ENCODE results near the gene ALX1. TPM values are rescaled to one million over a fixed set of nuclear protein-coding genes. Genes with fewer than 3 reads are reported as not detected.
A peak's percentile ranks its signal among the peaks of the same experiment; 100 is the strongest.

ALX1 gene
- total RNA-seq, 1 experiment from 2014 or later = not detected

GRCh38 chr12:85280984-85281630, 1.1 kb downstream of the ALX1 start:
- Histone ChIP-seq H2AFZ (peak overlapping the region; percentile 68), H3K36me3 (ENCODE audit: low read depth) (no peaks in the 10 kb centered on the region), H3K27me3 (ENCODE audit: insufficient read depth, low read depth) (no peaks in the 10 kb centered on the region), H3K9me2 (ENCODE audit: insufficient read depth) (peaks cover 2% of the 10 kb centered on the region; the same call in 1 of the 2 replicates), H3K79me2 (ENCODE audit: low read depth) (no peaks in the 10 kb centered on the region), H3K4me1 (replicated peaks; ENCODE audit: insufficient read depth) (no peaks in the 10 kb centered on the region), H3K9me3 (ENCODE audit: insufficient read depth, low read depth) (no peaks in the 10 kb centered on the region), H3F3A (ENCODE audit: insufficient read depth, low read depth) (no peaks in the 10 kb centered on the region), H4K20me1 (ENCODE audit: insufficient read depth) (no peaks in the 10 kb centered on the region), H3K4me3 (peak overlapping the region; percentile 45; the same call in 1 of the 2 replicates), H3K27ac (no peak overlapping the region), H3K4me2 (peak overlapping the region; percentile 63)
- no peak for DNase-seq
- ChIA-PET CTCF (no interaction called here), POLR2A (ENCODE audit: unreplicated experiment) (no interaction called here)
- TF ChIP-seq, protein P1, sequence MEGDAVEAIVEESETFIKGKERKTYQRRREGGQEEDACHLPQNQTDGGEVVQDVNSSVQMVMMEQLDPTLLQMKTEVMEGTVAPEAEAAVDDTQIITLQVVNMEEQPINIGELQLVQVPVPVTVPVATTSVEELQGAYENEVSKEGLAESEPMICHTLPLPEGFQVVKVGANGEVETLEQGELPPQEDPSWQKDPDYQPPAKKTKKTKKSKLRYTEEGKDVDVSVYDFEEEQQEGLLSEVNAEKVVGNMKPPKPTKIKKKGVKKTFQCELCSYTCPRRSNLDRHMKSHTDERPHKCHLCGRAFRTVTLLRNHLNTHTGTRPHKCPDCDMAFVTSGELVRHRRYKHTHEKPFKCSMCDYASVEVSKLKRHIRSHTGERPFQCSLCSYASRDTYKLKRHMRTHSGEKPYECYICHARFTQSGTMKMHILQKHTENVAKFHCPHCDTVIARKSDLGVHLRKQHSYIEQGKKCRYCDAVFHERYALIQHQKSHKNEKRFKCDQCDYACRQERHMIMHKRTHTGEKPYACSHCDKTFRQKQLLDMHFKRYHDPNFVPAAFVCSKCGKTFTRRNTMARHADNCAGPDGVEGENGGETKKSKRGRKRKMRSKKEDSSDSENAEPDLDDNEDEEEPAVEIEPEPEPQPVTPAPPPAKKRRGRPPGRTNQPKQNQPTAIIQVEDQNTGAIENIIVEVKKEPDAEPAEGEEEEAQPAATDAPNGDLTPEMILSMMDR (conservative IDR thresholded peaks at IDR 0.05) = no peak
- TF ChIP-seq EZH2 (IDR thresholded peaks at IDR 0.05; ENCODE audit: low read depth) = no peak
- no TSS peak for BruUV-seq (replicated peaks)
- intact Hi-C loops (cut with micrococcal nuclease; ENCODE audit: unreplicated experiment) = no loop called here

DNA sequence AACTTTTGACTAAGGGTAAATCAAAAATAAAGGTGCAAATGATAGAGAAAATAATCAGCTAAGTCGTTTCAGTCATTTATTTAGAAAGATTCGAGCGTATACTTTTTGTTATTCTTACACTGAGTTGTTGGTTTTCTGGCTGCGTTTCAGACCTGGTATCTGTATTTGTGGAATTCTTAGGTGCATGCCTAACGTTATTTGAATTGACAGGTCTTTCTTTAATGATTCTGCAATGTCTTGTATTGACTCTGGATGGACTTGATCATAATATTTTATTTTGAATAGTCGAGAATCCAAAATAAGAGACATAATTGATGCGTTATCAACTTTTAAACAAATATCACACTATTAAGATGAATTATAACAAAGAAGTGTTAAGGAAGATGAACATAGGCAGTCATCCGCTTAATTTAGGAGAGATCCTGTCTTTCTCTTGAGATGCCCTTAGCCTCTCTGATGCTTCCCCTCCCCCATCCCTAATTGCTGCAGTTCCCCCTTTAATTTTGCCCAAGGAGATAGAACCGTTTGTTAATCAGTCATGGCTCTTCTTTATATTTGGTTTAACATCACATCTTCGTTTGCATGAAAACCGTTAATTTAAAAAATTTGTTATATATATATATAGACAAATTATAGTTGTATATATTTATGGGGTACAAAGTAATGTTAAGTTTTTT, 1.8 kb downstream of the ALX1 start:
- peaks cover 4% of the 10 kb centered on the region; the same call in 1 of the 2 replicates for H3K9me2 ChIP-seq (ENCODE audit: insufficient read depth)
- no peak overlapping the region for H3K27ac ChIP-seq
- no peak for TF ChIP-seq EZH2 (IDR thresholded peaks at IDR 0.05; ENCODE audit: low read depth)
- TF ChIP-seq, protein P1 (conservative IDR thresholded peaks at IDR 0.05) = no peak
- BruUV-seq (replicated peaks) = no TSS peak
- intact Hi-C loops (cut with micrococcal nuclease; ENCODE audit: unreplicated experiment) = no loop called here
- H4K20me1 ChIP-seq (ENCODE audit: insufficient read depth) = no peaks in the 10 kb centered on the region
- no peaks in the 10 kb centered on the region for H3K4me1 ChIP-seq (replicated peaks; ENCODE audit: insufficient read depth)
- H3K27me3 ChIP-seq (ENCODE audit: insufficient read depth, low read depth) = no peaks in the 10 kb centered on the region
- H3K4me3 ChIP-seq = no peak overlapping the region
- no peak for DNase-seq
- no peaks in the 10 kb centered on the region for H3K79me2 ChIP-seq (ENCODE audit: low read depth)
- no peaks in the 10 kb centered on the region for H3F3A ChIP-seq (ENCODE audit: insufficient read depth, low read depth)
- peak overlapping the region; percentile 63; the same call in 1 of the 2 replicates for H3K4me2 ChIP-seq
- ChIA-PET POLR2A (ENCODE audit: unreplicated experiment) (no interaction called here), CTCF (no interaction called here)
- no peak overlapping the region for H2AFZ ChIP-seq
- no peaks in the 10 kb centered on the region for H3K36me3 ChIP-seq (ENCODE audit: low read depth)
- H3K9me3 ChIP-seq (ENCODE audit: insufficient read depth, low read depth) = no peaks in the 10 kb centered on the region

DNA sequence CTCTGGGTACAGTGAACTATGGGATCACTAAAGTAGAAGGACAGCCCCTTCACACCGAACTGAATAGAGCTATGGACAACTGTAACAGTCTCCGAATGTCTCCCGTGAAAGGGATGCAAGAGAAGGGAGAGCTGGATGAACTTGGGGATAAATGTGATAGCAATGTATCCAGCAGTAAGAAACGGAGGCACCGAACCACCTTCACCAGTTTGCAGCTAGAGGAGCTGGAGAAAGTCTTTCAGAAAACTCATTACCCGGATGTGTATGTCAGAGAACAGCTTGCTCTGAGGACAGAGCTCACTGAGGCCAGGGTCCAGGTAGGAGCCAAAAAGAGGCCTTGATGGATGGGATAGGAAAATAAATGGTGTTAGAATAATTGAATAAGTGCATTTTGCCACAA, 3.5 kb downstream of the ALX1 start:
- H3K4me3 ChIP-seq = no peak overlapping the region
- H3K9me2 ChIP-seq (ENCODE audit: insufficient read depth) = peaks cover 4% of the 10 kb centered on the region; the same call in 1 of the 2 replicates
- no peaks in the 10 kb centered on the region for H4K20me1 ChIP-seq (ENCODE audit: insufficient read depth)
- no TSS peak for BruUV-seq (replicated peaks)
- intact Hi-C loops (cut with micrococcal nuclease; ENCODE audit: unreplicated experiment) = no loop called here
- no peak for DNase-seq
- ChIA-PET CTCF (no interaction called here), POLR2A (ENCODE audit: unreplicated experiment) (no interaction called here)
- no peaks in the 10 kb centered on the region for H3K36me3 ChIP-seq (ENCODE audit: low read depth)
- no peaks in the 10 kb centered on the region for H3K79me2 ChIP-seq (ENCODE audit: low read depth)
- TF ChIP-seq, protein P1 (conservative IDR thresholded peaks at IDR 0.05) = no peak
- TF ChIP-seq EZH2 (IDR thresholded peaks at IDR 0.05; ENCODE audit: low read depth) = no peak
- H3K27me3 ChIP-seq (ENCODE audit: insufficient read depth, low read depth) = no peaks in the 10 kb centered on the region
- no peaks in the 10 kb centered on the region for H3F3A ChIP-seq (ENCODE audit: insufficient read depth, low read depth)
- no peaks in the 10 kb centered on the region for H3K9me3 ChIP-seq (ENCODE audit: insufficient read depth, low read depth)
- H3K4me1 ChIP-seq (replicated peaks; ENCODE audit: insufficient read depth) = no peaks in the 10 kb centered on the region
- H3K27ac ChIP-seq = no peak overlapping the region
- H2AFZ ChIP-seq = no peak overlapping the region
- no peak overlapping the region for H3K4me2 ChIP-seq

All from PC-9 (cell line).